AG04450 (cell line): ENCODE data around the gene MTFP1. TPM values are rescaled to one million over a fixed set of nuclear protein-coding genes. Genes with fewer than 3 reads are reported as not detected.

ENCODE experiments used
- CTCF ChIA-PET: fragments of 300-600, 350-600 bp; formaldehyde crosslinking; extraction: SDS; loops from one replicate; lab custom pipeline; 2022; ENCODE audit warnings: antibody characterized with exemption, inconsistent platforms; lab: Charles Lee
- POLR2A ChIA-PET: fragments of 350-600 bp; formaldehyde crosslinking; extraction: SDS; loops from one replicate; lab custom pipeline; 2021; ENCODE audit warnings: antibody characterized with exemption, inconsistent platforms; lab: Yijun Ruan, JAX
- DNase-seq: peaks from one replicate; pipeline ENCODE4 v3.0.0-alpha.2; 2011; ENCODE audit warnings: low read depth, low spot score
- H3K27ac ChIP-seq: one replicate; pipeline ENCODE4 v1.5.1; 2012; ENCODE audit warnings: low read depth, low read length, control low read depth
- H3K27me3 ChIP-seq: one replicate; pipeline ENCODE4 v1.6.0; 2012; ENCODE audit warnings: low read length; ENCODE audit not compliant: control insufficient read depth, insufficient read depth
- H3K4me3 ChIP-seq: 2 replicates; pipeline ENCODE4 v1.5.1; 2011; ENCODE audit warnings: mild to moderate bottlenecking, low read depth, low read length, control low read depth
- H3K9me3 ChIP-seq: 2 replicates; pipeline ENCODE4 v1.5.1; 2012; ENCODE audit warnings: low read length; ENCODE audit not compliant: control insufficient read depth, insufficient read depth
- CTCF ChIP-seq: IDR thresholded peaks from 2 replicates; pipeline ENCODE4 v1.5.1; 2011; ENCODE audit warnings: low read depth, low read length, control low read depth, inconsistent platforms
- polyA plus RNA-seq: library from polyadenylated mRNA; depleted of rRNA; stranded (reverse); fragments of >200 nt; gene quantifications from 2 replicates; pipeline ENCODE4 v1.2.3, GENCODE V29; 2011

The MTFP1 gene
- polyA plus RNA-seq, 1 experiment, result 4.1 TPM

GRCh38 chr22:30396871-30397655 is 28.5 kb upstream of the MTFP1 start, which contains the start of gene SEC14L2:
TSS of gene SEC14L2 (plus strand) at chr22:30397018. CDS start at chr22:30397117, 99 bp downstream.
- Histone ChIP-seq H3K27ac (peak within 1 kb of the TSS; percentile 11), H3K9me3 (no peaks in the 10 kb centered on the region; the same call in 1 of the 2 replicates), H3K4me3 (peak within 1 kb of the TSS; percentile 82), H3K27me3 (no peaks in the 10 kb centered on the region)
- CTCF ChIA-PET, result interaction anchor here (0.6 to 3.5 kb wide), 6 partner anchors 10 to 289 kb away, joined by 3 to 20 read pairs (median 4); partner anchors contain the start of gene RNF215
- POLR2A ChIA-PET, result interaction anchor here (0.5 to 2.8 kb wide), 5 partner anchors 10 to 190 kb away, joined by 3 to 18 read pairs (median 4); partner anchors contain the start of genes RNF215 and TBC1D10A
- no peak for TF ChIP-seq CTCF
- DNase-seq, result no peak

- ChIA-PET POLR2A (interaction anchor here (0.5 to 2.8 kb wide), 3 partner anchors 16 to 71 kb away, joined by 3 to 18 read pairs (median 3); partner anchors contain the start of gene TBC1D10A), CTCF (interaction anchor here (0.6 to 3.5 kb wide), 4 partner anchors 11 to 290 kb away, joined by 4 to 20 read pairs (median 5); partner anchors contain the start of gene RNF215)
- Histone ChIP-seq H3K27me3 (no peaks in the 10 kb centered on the region), H3K27ac (peak overlapping the region; percentile 11), H3K4me3 (peak overlapping the region; percentile 82), H3K9me3 (no peaks in the 10 kb centered on the region; the same call in 1 of the 2 replicates)
- TF ChIP-seq CTCF, result no peak
- no peak for DNase-seq
These were observed 27.6 kb upstream of the MTFP1 start for GRCh38 chr22:30397656-30398635.

GRCh38 chr22:30398685-30399680 is 26.6 kb upstream of the MTFP1 start:
- no peak overlapping the region for H3K27ac ChIP-seq

More at GRCh38 chr22:30398685-30399680, 26.6 kb upstream of the MTFP1 start:
- Histone ChIP-seq H3K9me3 (no peaks in the 10 kb centered on the region; the same call in 1 of the 2 replicates), H3K4me3 (peak overlapping the region; percentile 82), H3K27me3 (no peaks in the 10 kb centered on the region)
- CTCF ChIA-PET, result interaction anchor here (0.7 to 3.5 kb wide), 3 partner anchors 9 to 111 kb away, joined by 3 to 20 read pairs (median 5); partner anchors contain the start of gene RNF215
- no peak for DNase-seq
- POLR2A ChIA-PET, result interaction anchor here (2.8 kb wide), 1 partner anchor 24 kb away, joined by 18 read pairs; no protein-coding TSS in a partner anchor
- no peak for TF ChIP-seq CTCF
